ENCODE measurements around the gene RING1.

The RING1 gene

DNA sequence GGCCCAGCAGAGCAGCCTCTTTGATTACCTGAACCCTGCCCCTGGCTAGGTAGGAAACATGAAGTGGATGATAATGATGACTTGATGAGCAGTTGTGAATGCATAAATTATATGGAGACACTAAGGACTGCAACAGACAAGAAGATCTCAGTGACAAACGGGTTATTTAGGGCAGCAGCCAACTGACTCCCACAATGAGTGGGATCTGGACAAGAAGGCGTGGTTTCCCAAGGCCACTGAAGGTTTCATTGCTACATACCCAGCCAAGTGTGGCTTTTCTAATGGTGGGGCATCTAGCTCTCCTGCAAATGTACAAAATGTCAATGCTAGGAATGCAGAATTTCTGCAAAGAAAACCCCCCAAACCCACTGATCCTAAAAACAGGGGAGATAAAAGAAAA, 29.4 kb downstream of the RING1 start:
- TF ChIP-seq TEAD4 (IDR thresholded peaks at IDR 0.05) (no peak), CEBPB (IDR thresholded peaks at IDR 0.05) (no peak), TCF12 (IDR thresholded peaks at IDR 0.05; ENCODE audit: low read depth) (no peak)
- TF ChIP-seq, protein P1, sequence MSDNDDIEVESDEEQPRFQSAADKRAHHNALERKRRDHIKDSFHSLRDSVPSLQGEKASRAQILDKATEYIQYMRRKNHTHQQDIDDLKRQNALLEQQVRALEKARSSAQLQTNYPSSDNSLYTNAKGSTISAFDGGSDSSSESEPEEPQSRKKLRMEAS (IDR thresholded peaks at IDR 0.05) = no peak
- TF ChIP-seq, protein P2, sequence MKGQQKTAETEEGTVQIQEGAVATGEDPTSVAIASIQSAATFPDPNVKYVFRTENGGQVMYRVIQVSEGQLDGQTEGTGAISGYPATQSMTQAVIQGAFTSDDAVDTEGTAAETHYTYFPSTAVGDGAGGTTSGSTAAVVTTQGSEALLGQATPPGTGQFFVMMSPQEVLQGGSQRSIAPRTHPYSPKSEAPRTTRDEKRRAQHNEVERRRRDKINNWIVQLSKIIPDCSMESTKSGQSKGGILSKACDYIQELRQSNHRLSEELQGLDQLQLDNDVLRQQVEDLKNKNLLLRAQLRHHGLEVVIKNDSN (IDR thresholded peaks at IDR 0.05) = no peak

DNA sequence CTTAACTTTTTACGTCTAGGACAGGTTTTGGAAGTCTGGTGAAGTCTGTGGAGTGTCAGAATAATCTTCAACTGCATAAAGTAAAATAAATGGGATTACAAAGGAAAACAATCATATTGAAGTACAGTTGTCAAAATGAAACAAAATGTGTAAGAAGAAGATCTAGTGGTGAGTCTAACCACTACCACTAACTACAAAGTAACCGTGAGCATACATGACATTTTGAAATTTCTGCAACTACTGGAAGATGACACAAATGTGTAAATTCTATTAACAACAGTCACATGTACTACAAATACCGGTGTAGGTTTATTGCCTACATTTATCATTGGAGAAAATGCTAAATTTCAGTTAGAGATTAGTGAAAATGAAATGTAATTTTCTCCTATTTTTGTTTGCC, 33.7 kb downstream of the RING1 start:
- TF ChIP-seq CREB1 (IDR thresholded peaks at IDR 0.05; ENCODE audit: low read depth) = no peak
- TF ChIP-seq, protein P3, sequence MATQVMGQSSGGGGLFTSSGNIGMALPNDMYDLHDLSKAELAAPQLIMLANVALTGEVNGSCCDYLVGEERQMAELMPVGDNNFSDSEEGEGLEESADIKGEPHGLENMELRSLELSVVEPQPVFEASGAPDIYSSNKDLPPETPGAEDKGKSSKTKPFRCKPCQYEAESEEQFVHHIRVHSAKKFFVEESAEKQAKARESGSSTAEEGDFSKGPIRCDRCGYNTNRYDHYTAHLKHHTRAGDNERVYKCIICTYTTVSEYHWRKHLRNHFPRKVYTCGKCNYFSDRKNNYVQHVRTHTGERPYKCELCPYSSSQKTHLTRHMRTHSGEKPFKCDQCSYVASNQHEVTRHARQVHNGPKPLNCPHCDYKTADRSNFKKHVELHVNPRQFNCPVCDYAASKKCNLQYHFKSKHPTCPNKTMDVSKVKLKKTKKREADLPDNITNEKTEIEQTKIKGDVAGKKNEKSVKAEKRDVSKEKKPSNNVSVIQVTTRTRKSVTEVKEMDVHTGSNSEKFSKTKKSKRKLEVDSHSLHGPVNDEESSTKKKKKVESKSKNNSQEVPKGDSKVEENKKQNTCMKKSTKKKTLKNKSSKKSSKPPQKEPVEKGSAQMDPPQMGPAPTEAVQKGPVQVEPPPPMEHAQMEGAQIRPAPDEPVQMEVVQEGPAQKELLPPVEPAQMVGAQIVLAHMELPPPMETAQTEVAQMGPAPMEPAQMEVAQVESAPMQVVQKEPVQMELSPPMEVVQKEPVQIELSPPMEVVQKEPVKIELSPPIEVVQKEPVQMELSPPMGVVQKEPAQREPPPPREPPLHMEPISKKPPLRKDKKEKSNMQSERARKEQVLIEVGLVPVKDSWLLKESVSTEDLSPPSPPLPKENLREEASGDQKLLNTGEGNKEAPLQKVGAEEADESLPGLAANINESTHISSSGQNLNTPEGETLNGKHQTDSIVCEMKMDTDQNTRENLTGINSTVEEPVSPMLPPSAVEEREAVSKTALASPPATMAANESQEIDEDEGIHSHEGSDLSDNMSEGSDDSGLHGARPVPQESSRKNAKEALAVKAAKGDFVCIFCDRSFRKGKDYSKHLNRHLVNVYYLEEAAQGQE (IDR thresholded peaks at IDR 0.05; ENCODE audit: low read depth) = no peak
- no peak for TF ChIP-seq NFIC (IDR thresholded peaks at IDR 0.05)
- no peak for TF ChIP-seq TCF12 (IDR thresholded peaks at IDR 0.05; ENCODE audit: low read depth)
- no peak for TF ChIP-seq YY1 (IDR thresholded peaks at IDR 0.05; ENCODE audit: low read depth)
- no peak for TF ChIP-seq EP300 (IDR thresholded peaks at IDR 0.05; ENCODE audit: borderline replicate concordance)
- no peak for TF ChIP-seq FOXM1 (IDR thresholded peaks at IDR 0.05; ENCODE audit: borderline replicate concordance, low read depth)
- TF ChIP-seq TAF1 (IDR thresholded peaks at IDR 0.05; ENCODE audit: low read depth) = no peak
- no peak for TF ChIP-seq EGR1 (IDR thresholded peaks at IDR 0.05)
- TF ChIP-seq RAD21 (IDR thresholded peaks at IDR 0.05; ENCODE audit: low read depth) = no peak

DNA sequence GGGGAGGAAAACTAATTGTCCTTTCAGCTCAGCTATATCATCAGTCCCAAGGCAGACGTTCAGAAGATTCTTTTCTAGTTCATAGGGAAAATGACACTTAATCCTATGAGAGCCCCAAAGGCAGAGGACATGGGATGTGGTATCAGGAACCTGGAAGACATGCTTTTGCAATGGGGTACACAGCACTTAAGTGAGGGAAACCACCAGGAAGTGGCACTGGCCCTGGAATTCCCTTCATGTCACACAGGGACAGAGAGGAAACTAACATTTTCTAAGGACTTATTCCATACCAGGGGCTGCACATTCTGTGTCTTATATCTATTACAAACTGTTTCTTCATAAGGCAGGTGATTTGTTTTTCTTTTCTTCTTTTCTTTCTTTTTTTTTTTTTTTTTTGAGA, 35.2 kb downstream of the RING1 start:
- TF ChIP-seq, protein P3 (IDR thresholded peaks at IDR 0.05; ENCODE audit: low read depth) = no peak

DNA sequence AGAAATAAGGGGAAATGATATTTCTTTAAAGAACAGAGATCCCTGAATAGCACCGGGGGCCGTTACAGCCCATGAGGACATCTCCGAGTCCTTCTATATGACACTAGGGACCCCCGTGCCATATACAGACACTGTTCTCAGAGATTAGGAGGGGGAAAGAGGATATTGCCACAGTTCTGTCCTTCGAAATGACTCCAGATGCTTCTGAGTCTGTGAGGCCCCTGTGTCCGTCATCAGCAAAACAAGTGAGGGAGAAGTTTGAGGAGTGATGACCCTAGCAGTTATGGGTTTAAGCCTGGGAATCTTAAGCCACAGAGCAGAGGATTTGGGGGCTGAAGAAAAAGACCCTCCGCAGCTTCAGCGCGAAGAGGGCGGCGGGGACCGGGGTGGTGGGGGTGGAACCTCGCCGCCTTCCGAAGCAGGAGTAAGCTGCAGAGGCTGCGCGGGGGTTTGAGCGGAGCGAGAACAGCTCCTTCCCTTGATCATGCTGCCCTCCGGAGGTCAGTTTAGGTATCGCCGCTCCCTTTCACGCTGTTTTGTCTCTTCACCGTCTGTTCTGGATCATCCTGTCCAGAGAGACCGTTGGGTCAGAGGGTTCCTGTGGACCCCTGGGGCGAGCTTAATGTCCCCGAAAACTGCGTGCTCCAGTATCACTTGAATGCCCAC, 39.8 kb downstream of the RING1 start:
- TF ChIP-seq FOXM1 (IDR thresholded peaks at IDR 0.05; ENCODE audit: borderline replicate concordance, low read depth) (no peak), RAD21 (IDR thresholded peaks at IDR 0.05; ENCODE audit: low read depth) (peak; percentile 95)

DNA sequence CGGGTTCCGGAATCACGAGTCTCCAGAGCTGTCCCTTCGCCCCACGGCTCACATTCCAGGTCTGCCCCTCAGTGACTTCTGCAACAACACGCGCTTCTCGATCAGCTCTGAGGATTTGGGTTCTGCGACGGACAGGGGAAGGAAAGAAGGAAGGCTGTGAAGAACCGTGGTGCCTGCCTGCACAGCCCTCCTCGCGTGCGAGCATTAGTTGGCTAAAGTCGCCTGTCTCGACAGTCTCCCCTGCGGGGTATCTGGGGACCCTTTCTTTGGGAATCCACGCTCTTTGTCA, 40.3 kb downstream of the RING1 start:
- TF ChIP-seq, protein P3 (IDR thresholded peaks at IDR 0.05; ENCODE audit: low read depth) = no peak
- TF ChIP-seq, protein P2 (IDR thresholded peaks at IDR 0.05) = no peak
- TF ChIP-seq NFIC (IDR thresholded peaks at IDR 0.05) = no peak
- TF ChIP-seq ZBTB7A (IDR thresholded peaks at IDR 0.05; ENCODE audit: low read depth) = no peak
- no peak for TF ChIP-seq YY1 (IDR thresholded peaks at IDR 0.05; ENCODE audit: low read depth)
- no peak for TF ChIP-seq CREB1 (IDR thresholded peaks at IDR 0.05; ENCODE audit: low read depth)
- TF ChIP-seq, protein P1 (IDR thresholded peaks at IDR 0.05) = no peak; the same call in 1 of the 2 replicates
- no peak for TF ChIP-seq CEBPB (IDR thresholded peaks at IDR 0.05)
- TF ChIP-seq EP300 (IDR thresholded peaks at IDR 0.05; ENCODE audit: borderline replicate concordance) = no peak
- TF ChIP-seq TAF1 (IDR thresholded peaks at IDR 0.05; ENCODE audit: low read depth) = no peak
- no peak for TF ChIP-seq TCF12 (IDR thresholded peaks at IDR 0.05; ENCODE audit: low read depth)
- TF ChIP-seq TEAD4 (IDR thresholded peaks at IDR 0.05) = no peak
- TF ChIP-seq FOXM1 (IDR thresholded peaks at IDR 0.05; ENCODE audit: borderline replicate concordance, low read depth) = no peak
- no peak for TF ChIP-seq RAD21 (IDR thresholded peaks at IDR 0.05; ENCODE audit: low read depth)

Data from Ishikawa (cell line).